Measurements from ENCODE around the gene ABR. TPM values are rescaled to one million over a fixed set of nuclear protein-coding genes. Genes with fewer than 3 reads are reported as not detected.
A peak's percentile ranks its signal among the peaks of the same experiment; 100 is the strongest.

The ABR gene
- total RNA-seq, 1 donor from 2014 or later, result 128 TPM

DNA sequence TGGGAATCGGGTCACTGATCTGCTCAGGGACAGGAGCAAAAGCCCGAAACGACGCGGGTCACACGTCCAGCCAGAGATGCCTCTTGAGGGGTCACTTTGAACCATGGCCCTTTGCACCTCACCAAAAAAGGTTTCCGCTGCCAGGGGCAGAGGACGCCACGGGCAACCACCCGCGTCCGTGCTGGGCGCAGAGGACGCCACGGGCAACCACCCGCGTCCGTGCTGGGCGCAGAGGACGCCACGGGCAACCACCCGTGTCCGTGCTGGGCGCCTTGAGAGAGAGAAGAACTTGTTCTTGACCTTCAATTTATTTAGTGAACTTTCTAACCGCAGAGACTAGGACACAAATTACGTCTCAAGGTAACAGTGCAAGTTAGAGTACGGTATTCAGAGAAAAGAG, 147.4 kb downstream of the ABR start:
- no peak for DNase-seq
- no peak for ATAC-seq (ENCODE audit: poor library complexity)
- intact Hi-C loops (cut with DNase I), result no loop called here

DNA sequence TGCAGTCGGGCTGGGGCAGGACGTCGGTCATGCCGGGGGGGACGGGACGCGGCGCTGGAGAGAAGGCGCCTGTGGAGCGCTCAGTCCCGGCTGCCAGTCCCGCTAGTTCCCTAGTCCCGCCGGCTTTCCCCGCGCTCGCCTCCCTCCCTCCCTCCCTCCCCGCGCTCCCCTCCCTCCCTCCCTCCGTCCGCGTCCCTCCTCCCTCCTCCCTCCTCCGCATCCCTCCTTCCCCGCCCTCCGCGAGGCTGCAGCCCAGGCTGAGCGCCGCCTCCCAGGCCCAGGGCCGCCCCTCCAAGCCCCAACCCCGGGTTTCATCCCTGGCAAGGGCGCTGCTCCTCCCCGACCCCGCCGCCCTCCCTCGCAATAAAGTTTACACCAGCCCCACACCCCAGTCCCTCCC, 148.1 kb downstream of the ABR start:
- ATAC-seq (ENCODE audit: poor library complexity) (peak; percentile 75), DNase-seq (peak; percentile 83)
- intact Hi-C loops (cut with DNase I), result no loop called here

- ATAC-seq (ENCODE audit: poor library complexity), result peak; percentile 55
- intact Hi-C loops (cut with DNase I), result no loop called here
- peak; percentile 81 for DNase-seq
These were observed 148.9 kb downstream of the ABR start for GRCh38 chr17:1030684-1031532.

DNA sequence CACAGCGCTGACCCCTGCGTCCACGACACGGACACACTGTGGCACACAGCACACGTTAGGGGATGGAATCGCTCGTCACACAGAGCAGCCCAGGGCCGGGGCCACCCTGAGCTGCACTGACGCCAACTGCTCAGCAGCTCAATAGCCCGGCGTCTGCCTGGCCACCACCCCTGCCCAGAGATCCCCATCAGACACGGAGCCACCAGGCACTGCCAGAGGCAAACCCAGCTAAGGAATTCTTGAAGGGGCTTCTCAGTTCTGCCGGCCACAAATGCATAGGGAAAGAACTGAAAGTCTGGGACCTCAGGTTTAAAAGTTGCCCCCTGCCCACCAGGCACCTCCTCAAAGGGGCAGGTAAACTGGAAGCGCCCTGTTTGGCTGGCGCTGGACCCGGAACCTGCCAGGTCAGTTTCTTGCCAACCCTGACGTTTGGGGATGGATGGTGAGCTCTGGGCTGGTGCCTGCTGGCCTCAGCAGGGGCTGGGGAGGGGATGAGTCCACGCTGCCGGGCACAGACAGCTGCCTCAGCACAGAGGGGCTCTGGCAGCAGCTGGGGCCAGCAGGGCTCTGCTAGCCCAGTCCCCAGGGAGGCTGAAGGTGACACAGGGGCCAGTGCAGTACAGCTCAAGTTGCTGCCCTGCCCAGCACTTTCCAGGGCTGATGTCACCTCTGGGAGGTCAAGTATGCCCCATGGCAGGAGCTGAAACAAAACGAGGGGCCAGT, 149.7 kb downstream of the ABR start:
- DNase-seq (no peak), ATAC-seq (ENCODE audit: poor library complexity) (peak; percentile 13)
- intact Hi-C loops (cut with DNase I), result no loop called here

GRCh38 chr17:1029196-1029921, 150.4 kb downstream of the ABR start:
- no peak for DNase-seq
- ATAC-seq (ENCODE audit: poor library complexity), result peak; percentile 6
- intact Hi-C loops (cut with DNase I), result no loop called here

DNA sequence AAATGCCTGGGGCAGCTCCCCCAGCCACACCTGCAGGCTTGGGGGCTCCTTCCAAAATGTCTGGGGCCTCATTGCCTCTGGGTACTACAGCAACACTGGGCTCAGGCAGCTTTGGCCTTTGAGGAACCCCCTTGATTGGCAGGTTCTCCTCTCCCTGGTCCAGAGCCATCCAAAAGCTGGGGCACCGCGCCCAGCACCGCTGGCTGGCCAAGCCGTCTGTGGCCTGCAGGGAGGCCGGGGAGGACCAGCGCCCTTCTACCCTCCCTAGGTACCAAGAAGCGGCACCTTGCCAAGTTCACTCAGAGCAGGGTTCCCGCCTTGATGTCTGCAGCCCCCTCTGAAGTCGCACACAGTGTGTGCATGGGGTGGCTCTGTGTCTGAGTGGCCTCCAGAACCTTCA, 152.7 kb downstream of the ABR start:
- ATAC-seq (ENCODE audit: poor library complexity) (peak; percentile 30), DNase-seq (peak; percentile 73)
- intact Hi-C loops (cut with DNase I), result no loop called here

DNA sequence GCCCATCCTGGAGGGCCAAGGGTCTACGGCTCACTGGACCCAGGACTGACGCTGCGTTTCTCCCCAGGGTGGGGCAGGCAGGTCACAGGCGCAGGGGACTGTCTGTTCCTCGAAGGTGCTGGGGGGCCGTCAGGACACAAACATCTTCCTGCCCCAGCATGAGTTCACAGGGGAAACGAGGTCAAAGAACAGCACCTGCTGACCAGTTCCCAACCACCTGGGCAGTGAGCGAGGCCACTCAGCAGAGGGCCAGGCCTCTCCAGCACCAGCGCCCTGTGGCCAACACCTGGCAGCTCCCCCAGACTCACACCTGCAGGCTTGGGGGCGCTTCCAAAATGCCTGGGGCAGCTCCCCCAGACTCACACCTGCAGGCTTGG, 153.2 kb downstream of the ABR start:
- DNase-seq (no peak), ATAC-seq (ENCODE audit: poor library complexity) (no peak)
- intact Hi-C loops (cut with DNase I), result no loop called here

DNA sequence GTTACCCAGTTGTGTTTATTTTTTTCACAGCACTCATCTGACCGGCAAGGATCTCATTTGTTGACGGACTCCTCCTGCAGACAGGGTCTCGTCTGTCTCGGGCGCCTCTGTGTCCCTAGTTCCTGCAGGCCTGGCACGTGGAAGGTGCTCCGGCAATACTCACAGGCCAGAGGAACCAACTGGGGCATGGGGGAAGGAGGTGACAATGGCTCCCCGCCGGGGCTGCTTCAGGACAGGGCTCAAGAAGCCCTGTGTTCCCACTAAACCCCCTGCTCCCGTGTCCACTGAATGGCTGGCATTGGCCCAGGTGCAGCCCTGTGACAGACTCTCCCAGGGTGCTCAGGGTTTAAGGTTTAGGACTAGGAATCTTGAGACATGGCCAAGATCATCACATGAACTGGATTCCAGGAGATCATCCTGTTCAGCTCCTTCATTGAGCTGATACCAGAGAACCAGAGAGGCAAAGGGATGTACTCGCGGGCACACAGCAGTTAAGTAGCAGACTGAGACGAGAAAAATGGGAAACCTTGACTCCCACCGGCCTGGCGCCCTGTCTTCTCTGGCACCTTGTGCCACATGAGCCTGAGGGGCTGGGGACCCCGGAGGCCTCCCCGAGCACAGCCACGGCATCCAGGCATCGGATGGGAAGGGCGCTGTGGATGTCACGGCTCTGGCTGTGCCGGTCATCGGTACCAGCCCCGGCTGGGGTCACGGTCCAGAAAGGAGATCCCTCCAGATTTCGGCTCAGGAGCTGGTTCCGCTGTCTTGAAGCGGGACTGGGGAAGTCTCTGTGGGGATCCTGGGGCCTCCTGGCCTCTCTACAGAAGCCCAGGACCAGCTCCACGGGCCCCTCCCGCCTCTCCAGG, 153.8 kb downstream of the ABR start:
- intact Hi-C loops (cut with DNase I), result no loop called here
- no peak for DNase-seq

GRCh38 chr17:1024076-1024475, 155.7 kb downstream of the ABR start:
- DNase-seq (no peak), ATAC-seq (ENCODE audit: poor library complexity) (no peak)
- intact Hi-C loops (cut with DNase I), result no loop called here

More for the DNA sequence above, 153.8 kb downstream of the ABR start:
- no peak for ATAC-seq (ENCODE audit: poor library complexity)

GRCh38 chr17:1022278-1023024, 157.3 kb downstream of the ABR start:
- ATAC-seq (ENCODE audit: poor library complexity) (peak; percentile 66), DNase-seq (peak; percentile 79)
- intact Hi-C loops (cut with DNase I), result no loop called here

DNA sequence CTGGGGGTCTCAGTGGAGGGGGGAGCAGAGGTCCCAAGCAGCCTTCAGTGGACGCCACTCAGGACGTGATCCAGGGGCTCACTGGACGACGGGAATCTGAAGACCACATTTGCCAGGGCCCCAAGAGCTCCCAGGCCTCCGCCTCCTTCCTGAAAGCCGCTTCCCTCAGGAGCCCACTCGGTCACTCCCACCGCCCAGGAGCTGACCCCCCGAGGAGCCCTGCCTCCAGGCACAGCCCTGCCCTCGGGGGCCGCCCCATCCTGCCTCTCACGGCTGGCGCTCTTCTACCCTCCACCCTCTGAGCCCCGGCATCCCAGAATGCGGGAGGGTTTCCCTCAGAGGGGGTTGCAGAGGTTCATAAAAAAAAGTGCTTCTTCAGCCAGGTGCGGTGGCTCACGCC, 158.6 kb downstream of the ABR start:
- ATAC-seq (ENCODE audit: poor library complexity) (no peak), DNase-seq (no peak)
- intact Hi-C loops (cut with DNase I), result no loop called here

DNA sequence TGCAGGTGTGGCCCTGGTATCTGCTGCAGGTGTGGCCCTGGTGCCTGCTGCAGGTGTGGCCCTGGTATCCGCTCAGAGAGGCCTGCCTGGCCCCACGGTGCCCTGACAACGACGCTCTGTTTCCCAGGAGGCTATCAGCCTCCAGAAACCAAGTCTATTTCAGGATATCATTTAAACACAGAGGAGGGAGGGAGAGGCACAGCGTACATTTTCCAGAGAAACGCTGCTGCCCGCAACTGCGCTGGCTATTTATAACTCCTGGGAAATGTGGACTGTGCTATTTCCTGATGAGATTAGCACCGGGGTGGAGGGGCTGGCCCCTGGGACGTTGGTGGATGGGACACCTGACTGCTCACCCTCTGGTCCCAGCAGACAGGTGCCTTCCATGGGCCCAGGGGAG, 160.3 kb downstream of the ABR start:
- intact Hi-C loops (cut with DNase I), result no loop called here
- DNase-seq (peak; percentile 75), ATAC-seq (ENCODE audit: poor library complexity) (peak; percentile 83)

DNA sequence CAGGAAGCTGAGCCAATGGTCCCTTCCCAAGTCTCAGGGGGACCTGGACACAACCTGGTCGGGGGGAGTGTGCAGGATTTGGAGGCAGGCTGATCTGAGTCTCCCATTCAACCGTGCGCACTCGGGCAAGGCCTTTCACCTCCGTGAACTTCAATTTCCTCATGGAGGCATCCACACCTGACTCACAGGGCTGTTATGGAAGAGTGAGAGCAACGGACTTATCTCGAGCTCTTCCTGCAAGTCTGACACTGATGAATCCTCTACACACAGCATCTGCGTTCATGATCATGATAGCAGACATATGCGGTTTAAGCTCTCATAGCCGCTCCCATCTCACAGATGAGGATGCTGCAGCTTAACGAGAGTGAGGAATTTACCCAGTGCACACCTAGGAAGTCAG, 161.2 kb downstream of the ABR start:
- ATAC-seq (ENCODE audit: poor library complexity) (no peak), DNase-seq (no peak)
- intact Hi-C loops (cut with DNase I), result no loop called here

DNA sequence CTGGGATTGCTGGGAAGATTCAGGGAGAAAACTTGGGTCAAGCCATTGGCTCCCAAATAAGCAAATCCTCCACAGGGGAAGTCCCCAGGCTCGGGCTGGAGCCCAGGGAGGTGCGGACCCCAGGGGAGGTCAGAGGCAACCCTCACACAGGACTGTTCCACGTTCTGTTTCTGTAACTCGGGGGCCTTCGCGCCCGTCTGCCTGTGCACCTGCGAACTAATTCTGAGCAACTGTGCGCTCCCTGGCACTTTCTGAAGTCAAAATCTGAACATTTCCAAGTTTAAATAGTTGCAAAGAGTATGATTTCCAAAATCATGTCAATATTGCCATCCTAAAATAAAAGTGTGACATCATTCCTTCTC, 166.1 kb downstream of the ABR start:
- intact Hi-C loops (cut with DNase I), result no loop called here
- DNase-seq, result peak; percentile 27
- ATAC-seq (ENCODE audit: poor library complexity), result no peak

- ATAC-seq (ENCODE audit: poor library complexity) (no peak), DNase-seq (peak; percentile 24)
These were observed 166.7 kb downstream of the ABR start for GRCh38 chr17:1012823-1013728.

GRCh38 chr17:1011760-1012735, 167.7 kb downstream of the ABR start:
- ATAC-seq (ENCODE audit: poor library complexity), result no peak
- DNase-seq, result peak; percentile 38
- intact Hi-C loops (cut with DNase I), result no loop called here

More at GRCh38 chr17:1012823-1013728, 166.7 kb downstream of the ABR start:
- intact Hi-C loops (cut with DNase I), result no loop called here

Data from Right ventricle myocardium superior (tissue), 1 donor.